GM21423 (cell line): ENCODE results near the gene FAM20B.
"Not testable (repeated sequence)": the region's sequence is repeated elsewhere in the genome, so short reads cannot be mapped to it uniquely, and the experiment has no call there.

ENCODE experiments used
- ATAC-seq: cut with Tn5 transposase; IDR thresholded peaks from one replicate; pipeline ENCODE4 v1.9.1; 2021; ENCODE audit warnings: mild to moderate bottlenecking, moderate library complexity; ENCODE audit not compliant: unreplicated experiment

Gene FAM20B

GRCh38 chr1:179025125-179025974, at the start of gene FAM20B:
Gene FAM20B, plus strand, starts transcription at chr1:179025894. Its CDS starts 17,954 bp downstream, at chr1:179043848.
- peak; percentile 81 for ATAC-seq

- ATAC-seq, result no peak
Measured at GRCh38 chr1:178976541-178976940, 49.2 kb upstream of the FAM20B start.

GRCh38 chr1:178986204-178986603, 39.5 kb upstream of the FAM20B start:
- ATAC-seq, result no peak

- ATAC-seq, result not testable (repeated sequence)
Measured at GRCh38 chr1:178988198-178988597, 37.5 kb upstream of the FAM20B start.

GRCh38 chr1:178993559-178993958, 32.1 kb upstream of the FAM20B start:
- ATAC-seq, result no peak

GRCh38 chr1:178997428-178997827, 28.3 kb upstream of the FAM20B start:
- no peak for ATAC-seq

GRCh38 chr1:178998295-178998694, 27.4 kb upstream of the FAM20B start:
- ATAC-seq, result no peak

DNA sequence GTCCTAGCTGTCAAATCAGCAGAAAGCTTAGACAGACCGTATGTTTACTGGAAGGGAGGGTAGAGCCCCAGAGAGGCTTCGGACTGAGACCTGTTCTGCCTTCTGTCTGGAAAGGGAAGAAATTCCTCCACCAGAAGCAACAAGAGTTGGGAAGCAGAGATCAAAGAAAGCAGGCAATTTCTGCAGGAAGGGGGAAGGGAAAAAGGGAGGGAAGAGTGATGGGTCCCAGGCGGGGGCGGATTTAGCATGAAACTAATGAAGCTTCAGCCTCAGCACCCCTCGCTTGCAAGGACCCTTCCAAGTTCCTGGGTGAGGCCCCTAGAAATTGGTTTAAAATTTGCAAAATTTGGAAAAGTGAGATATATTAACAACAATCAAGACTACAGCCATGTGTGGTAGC, 26.6 kb upstream of the FAM20B start:
- no peak for ATAC-seq

DNA sequence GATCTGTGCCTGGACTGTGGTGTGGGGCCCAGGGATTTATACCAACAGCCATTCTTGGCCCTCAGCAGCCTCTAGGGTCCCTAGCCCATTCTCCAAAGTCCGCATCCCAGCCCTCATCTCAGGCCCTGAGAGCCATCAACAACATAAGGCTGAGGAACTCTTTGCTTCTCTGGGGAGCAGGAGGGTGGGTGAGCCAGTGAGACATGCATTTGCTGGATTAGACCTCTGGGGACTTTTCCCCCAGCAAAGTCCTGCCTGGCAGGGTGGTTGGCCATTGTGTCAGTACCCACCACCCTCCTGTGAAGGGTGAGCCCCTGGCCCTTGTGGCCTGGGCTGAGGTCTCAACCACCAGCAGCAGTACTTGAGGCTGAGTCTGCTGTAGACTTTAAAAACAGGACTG, 24.2 kb upstream of the FAM20B start:
- ATAC-seq, result no peak

- ATAC-seq, result not testable (repeated sequence)
Measured at GRCh38 chr1:179002064-179002463, 23.6 kb upstream of the FAM20B start.

DNA sequence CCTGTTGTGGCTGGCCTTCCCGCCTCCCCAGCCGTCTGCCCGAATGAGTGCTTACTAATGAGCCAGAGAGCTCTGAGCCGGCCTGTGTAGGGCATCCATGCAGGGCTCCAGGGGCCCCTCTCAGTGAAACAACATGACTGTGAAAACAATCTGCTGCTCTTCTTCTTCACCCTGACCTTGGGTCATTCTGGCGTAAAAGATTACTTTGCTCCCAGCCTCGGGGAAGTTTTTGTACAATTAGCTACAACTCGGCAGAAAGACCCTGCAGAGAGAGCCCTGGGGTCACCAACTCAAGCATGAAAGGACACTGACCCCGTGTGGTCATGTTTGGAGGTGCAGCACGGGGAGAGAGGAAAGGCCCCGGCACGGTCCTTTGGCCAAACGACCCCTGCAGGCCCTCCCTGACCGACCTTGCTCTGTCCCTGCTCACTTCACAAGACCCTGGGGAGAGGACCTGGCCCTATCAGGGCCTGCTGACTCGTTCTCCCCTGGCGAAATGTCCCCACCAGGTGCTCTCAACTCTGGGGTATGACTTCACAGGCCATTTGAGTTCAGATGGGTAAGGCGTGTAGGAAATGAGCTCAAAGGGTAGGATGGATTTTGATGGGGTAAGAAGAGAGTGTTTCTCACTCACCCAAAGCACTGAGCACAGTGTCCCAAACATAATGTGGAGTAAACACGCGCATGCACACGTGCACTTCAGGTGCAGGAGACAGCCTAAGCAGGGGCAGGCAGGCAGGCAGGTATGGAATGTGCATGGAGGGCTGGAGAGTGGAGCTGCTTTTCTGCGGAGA, 22.9 kb upstream of the FAM20B start:
- peak; percentile 80 for ATAC-seq

DNA sequence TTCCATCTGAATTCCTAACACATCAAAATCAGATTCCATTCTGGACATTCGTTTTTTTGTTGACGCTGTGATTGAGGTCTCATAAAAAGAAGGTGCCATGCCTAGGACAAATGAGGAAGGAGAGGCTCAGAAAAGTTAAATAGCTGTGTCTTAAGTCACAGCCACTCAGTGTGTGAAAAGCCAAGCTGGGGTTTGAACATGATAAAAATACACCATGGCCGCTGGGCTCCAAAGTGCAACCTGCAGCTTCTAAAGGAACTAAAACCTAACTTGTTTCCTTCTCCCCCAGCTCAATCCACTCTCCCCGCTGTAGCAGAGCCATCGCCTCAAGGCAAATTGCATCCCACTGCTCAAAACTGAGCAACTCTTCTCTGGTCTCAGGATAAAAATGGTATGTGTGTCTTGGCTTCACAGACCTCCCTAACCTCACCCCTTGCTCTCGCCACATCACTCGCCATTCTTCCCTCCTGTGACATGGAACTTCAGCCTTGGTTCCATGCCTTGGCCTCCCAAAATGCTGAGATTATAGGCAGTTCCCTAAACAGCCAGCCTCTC, 22.1 kb upstream of the FAM20B start:
- no peak for ATAC-seq

- ATAC-seq, result no peak
Measured at GRCh38 chr1:179007233-179007632, 18.5 kb upstream of the FAM20B start.

GRCh38 chr1:179010671-179011070, 15.0 kb upstream of the FAM20B start:
- no peak for ATAC-seq

GRCh38 chr1:179012038-179012437, 13.7 kb upstream of the FAM20B start:
- ATAC-seq, result no peak

DNA sequence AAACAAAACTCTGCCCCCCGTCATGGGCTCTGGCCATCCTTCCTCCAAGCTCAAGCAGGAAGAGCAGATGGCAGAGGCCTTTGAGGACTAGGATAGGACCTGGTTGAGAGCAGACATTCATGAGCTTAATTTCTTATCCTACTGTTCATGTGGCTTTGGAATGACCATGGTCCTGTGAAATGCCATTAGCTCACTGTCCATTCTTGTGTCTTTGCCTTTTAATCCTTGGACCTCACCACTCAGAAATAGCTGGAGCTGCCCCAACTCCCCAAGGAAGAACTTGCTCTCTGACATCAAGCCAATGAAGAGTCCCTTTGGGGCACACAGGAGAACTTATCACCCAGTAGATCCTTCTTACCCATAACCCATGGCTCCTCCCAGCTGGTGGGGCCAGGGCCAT, 11.6 kb upstream of the FAM20B start:
- no peak for ATAC-seq

GRCh38 chr1:179015396-179015795, 10.3 kb upstream of the FAM20B start:
- ATAC-seq, result no peak

- no peak for ATAC-seq
Measured at GRCh38 chr1:179016706-179017382, 8.8 kb upstream of the FAM20B start.

GRCh38 chr1:179017383-179018326, 8.0 kb upstream of the FAM20B start:
- no peak for ATAC-seq

DNA sequence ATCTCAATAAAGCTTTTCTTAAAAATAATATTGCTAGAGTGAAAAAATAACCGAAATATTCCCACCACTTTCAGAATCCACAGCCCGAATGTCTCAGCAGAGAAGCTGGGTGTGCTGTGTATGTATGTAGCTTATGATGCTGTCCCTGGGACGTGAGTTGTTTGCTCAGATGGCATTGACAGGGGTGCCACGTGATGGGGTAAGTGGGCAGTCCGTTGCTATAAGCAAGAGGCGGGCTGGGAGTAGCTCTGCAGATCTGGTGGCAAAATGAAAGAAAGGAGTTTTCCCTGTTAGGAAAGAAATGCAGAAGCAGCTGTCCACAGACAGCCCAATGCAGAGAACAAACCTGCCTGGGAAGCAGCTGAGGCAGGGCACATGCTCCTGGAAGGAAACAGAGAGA, 3.8 kb upstream of the FAM20B start:
- no peak for ATAC-seq
